SJCRH30 (cell line): ENCODE data around the gene IP6K3. TPM values are rescaled to one million over a fixed set of nuclear protein-coding genes. Genes with fewer than 3 reads are reported as not detected.
A peak's percentile ranks its signal among the peaks of the same experiment; 100 is the strongest.

ENCODE experiments used
- DNase-seq, 2 experiments: peaks; one replicate each; pipeline ENCODE4 v3.0.0-alpha.2; 2015 to 2020
- H3K27ac ChIP-seq: fragments of 250-450 bp; sonication (Bioruptor Pico); 2 replicates; pipeline ENCODE4 v1.5.1; 2020; ENCODE audit warnings: mild to moderate bottlenecking, moderate library complexity
- H3K27me3 ChIP-seq: fragments of 250-450 bp; sonication (Bioruptor Pico); 2 replicates; pipeline ENCODE4 v1.5.1; 2020; ENCODE audit warnings: mild to moderate bottlenecking, moderate library complexity
- H3K36me3 ChIP-seq: fragments of 250-450 bp; sonication (Bioruptor Pico); 2 replicates; pipeline ENCODE4 v1.5.1; 2020; ENCODE audit warnings: mild to moderate bottlenecking, moderate library complexity
- H3K4me1 ChIP-seq: fragments of 250-450 bp; sonication (Bioruptor Pico); 2 replicates; pipeline ENCODE4 v1.5.1; 2020; ENCODE audit warnings: mild to moderate bottlenecking, moderate library complexity
- H3K4me3 ChIP-seq: fragments of 250-450 bp; sonication (Bioruptor Pico); 2 replicates; pipeline ENCODE4 v1.5.1; 2020; ENCODE audit warnings: mild to moderate bottlenecking, moderate library complexity
- H3K9me3 ChIP-seq: fragments of 250-450 bp; sonication (Bioruptor Pico); replicated peaks from 2 replicates; pipeline ENCODE4 v1.5.1; 2020; ENCODE audit warnings: mild to moderate bottlenecking, moderate library complexity
- total RNA-seq: library from RNA; depleted of rRNA; stranded (reverse); fragments of >200 nt; shearing (Covaris generic); gene quantifications from 2 replicates; pipeline ENCODE4 v1.2.3, GENCODE V29; 2014; rRNA removed

Gene IP6K3, protein sequence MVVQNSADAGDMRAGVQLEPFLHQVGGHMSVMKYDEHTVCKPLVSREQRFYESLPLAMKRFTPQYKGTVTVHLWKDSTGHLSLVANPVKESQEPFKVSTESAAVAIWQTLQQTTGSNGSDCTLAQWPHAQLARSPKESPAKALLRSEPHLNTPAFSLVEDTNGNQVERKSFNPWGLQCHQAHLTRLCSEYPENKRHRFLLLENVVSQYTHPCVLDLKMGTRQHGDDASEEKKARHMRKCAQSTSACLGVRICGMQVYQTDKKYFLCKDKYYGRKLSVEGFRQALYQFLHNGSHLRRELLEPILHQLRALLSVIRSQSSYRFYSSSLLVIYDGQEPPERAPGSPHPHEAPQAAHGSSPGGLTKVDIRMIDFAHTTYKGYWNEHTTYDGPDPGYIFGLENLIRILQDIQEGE
- total RNA-seq = 10.3 and 11.2 TPM in 2 replicates

DNA sequence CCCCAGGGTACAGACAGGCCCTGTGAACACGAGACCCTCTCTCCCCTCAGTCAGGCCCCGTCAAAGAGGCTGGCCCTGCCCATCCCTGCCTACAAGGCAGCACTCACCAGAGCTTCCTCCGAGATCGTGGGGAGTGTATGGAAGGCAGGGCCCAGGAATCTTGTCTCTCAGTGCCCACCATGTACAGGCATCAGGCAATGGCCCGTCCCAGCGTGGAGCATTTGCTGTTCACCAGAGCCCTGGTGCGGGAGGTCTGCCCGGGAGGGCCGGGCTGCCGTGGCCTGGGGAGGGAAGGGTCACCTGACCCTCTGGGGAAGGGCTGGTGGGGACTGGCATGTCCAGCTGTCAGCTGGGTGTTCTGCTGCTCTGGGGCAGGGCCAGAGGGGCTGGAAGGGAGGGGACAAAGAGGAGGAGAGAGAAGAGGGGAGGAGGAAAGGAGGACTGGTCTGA, at the start of gene IP6K3:
Gene IP6K3, minus strand, starts transcription at position 255 of the 450 bp plus-strand sequence. CDS start 11,429 bp downstream, outside the sequence.
- peak within 1 kb of the TSS; percentile 77 for H3K4me3 ChIP-seq
- H3K27ac ChIP-seq = peak within 1 kb of the TSS; percentile 89
- H3K36me3 ChIP-seq = no peaks in the 10 kb centered on the region
- no peaks in the 10 kb centered on the region for H3K27me3 ChIP-seq
- H3K4me1 ChIP-seq = peaks cover 43% of the 10 kb centered on the region
- H3K9me3 ChIP-seq = no peaks in the 10 kb centered on the region
- peak; percentile 84 to 87 for DNase-seq

DNA sequence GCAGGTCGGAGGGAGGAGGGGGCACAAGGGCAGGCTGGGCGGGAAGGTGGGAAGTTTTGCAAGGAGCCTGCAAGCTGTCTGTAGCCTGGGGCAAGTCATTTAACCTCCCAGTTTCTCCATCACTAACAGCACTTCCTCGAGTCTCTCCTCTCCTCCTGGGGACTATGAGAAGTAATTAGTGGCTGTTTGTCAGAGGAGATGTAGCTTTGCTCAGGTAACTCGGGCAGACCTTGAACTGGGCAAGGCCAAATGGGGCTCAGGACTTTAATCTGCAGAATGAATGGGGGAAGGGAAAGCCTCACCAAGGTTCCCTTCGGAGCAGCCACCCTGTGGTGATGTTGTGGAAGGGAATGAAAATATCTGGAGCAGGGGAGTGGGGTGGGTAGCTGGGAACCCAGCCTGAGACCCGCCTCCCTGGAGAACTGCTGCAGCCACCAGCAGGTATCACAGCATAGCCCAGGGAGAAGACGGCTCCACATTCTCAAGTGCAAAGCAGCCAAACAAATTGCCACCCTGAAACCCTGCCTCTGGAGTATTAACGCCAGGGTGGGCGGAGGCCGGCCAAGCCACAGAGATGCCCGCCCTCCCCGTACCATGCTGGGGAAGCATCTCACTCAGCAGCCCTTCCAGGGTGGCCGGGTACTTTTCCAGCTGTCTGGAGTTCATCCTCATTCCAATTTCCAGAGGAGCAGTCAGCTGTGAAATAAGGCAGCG, 48.4 kb upstream of the IP6K3 start:
- Histone ChIP-seq H3K36me3 (no peaks in the 10 kb centered on the region), H3K4me1 (no peaks in the 10 kb centered on the region), H3K27me3 (peaks cover 16% of the 10 kb centered on the region), H3K9me3 (no peaks in the 10 kb centered on the region), H3K4me3 (no peak overlapping the region), H3K27ac (no peak overlapping the region)
- DNase-seq = no peak

DNA sequence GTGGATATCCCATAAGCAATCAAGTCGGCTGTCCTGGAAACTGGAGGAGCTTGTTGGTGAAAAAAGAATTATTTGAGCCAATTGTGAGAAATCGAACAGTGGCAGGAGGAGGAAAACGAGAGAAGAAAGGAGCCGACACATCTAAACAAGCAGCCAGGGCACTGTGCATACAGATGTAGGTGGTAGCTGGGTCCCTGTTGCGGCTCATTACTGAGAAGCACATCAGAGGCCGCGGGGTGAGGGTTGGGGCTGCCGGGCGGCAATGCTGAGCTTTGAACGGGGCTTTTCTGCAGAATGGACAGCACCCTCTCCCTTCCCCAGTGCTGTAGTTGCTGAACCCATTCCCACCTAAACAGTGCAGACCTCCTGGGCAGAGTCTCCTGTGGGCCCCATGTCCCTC, 46.3 kb upstream of the IP6K3 start:
- no peaks in the 10 kb centered on the region for H3K4me1 ChIP-seq

DNA sequence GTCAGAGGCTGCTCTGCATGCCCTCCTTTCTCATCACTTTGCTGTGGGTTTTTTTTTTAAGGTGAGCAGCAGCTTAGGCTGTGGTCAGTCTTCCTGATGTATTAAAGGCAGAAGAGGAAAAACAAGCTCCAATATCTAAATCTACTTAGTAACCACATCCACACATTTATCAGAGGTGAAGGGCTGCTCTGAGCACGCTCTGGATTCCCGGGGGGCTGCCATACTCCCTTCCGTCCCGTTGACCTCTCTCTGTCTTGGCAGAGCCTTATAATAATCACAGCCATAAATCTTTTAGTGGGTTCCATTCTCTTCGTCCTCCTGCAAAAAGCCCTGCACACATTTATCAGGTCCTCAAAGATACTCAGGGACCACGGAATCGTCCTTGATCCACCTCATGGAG, 44.9 kb upstream of the IP6K3 start:
- no peaks in the 10 kb centered on the region for H3K9me3 ChIP-seq
- no peaks in the 10 kb centered on the region for H3K36me3 ChIP-seq
- peaks cover 14% of the 10 kb centered on the region for H3K27me3 ChIP-seq
- no peak overlapping the region for H3K4me3 ChIP-seq
- DNase-seq = no peak
- H3K4me1 ChIP-seq = peaks cover 11% of the 10 kb centered on the region
- no peak overlapping the region for H3K27ac ChIP-seq

More for the DNA sequence above, 46.3 kb upstream of the IP6K3 start:
- H3K36me3 ChIP-seq = no peaks in the 10 kb centered on the region
- no peaks in the 10 kb centered on the region for H3K9me3 ChIP-seq
- no peak overlapping the region for H3K4me3 ChIP-seq
- H3K27ac ChIP-seq = no peak overlapping the region
- H3K27me3 ChIP-seq = peaks cover 16% of the 10 kb centered on the region
- no peak for DNase-seq

DNA sequence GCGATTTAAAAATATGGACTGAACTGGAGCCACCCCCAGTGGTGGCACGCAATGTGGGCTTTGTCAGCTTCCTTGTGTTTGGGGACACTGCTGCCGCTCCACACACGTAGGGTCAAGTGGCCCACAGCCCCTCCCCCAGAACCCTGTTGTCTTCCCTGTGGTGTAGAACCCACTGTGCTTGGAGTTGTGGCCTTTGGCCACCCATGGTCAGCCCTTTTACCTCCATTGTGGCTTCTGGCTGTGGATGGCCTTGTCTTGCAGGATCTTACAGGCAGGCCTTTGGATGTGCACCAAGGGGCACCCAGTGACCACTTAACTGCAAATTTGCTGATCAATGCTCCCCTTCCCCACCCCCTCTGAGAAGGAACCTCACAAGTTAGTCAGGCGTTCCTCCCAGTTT, 44.2 kb upstream of the IP6K3 start:
- H3K4me1 ChIP-seq = peaks cover 11% of the 10 kb centered on the region
- peaks cover 9% of the 10 kb centered on the region; the same call in 1 of the 2 replicates for H3K27me3 ChIP-seq
- H3K36me3 ChIP-seq = 0 out of 2 replicates have a peak, but pooled peaks cover 2% of the 10 kb centered on the region
- H3K27ac ChIP-seq = no peak overlapping the region
- H3K9me3 ChIP-seq = no peaks in the 10 kb centered on the region
- no peak for DNase-seq
- H3K4me3 ChIP-seq = no peak overlapping the region

DNA sequence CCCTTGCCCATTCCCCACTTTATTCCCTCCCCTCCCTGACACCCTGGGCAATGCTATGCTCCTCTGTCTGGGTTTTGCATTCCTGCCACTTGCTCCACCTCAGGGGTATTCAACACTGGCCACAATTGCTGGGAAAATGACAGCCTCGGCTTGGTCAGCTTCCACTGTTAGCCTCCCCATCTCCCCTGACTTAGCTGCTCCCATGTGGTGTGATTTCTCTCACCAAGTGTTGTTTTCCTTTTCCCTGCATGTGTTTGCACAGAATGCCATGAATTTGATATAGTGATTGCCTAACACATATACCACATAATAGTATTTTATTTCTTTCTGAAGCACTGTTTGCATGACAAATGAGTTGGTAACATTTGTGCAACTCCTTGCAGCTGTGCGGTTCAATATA, 43.7 kb upstream of the IP6K3 start:
- peaks cover 11% of the 10 kb centered on the region for H3K4me1 ChIP-seq
- H3K4me3 ChIP-seq = no peak overlapping the region
- DNase-seq = no peak
- no peak overlapping the region for H3K27ac ChIP-seq
- H3K27me3 ChIP-seq = peaks cover 9% of the 10 kb centered on the region; the same call in 1 of the 2 replicates
- H3K36me3 ChIP-seq = 0 out of 2 replicates have a peak, but pooled peaks cover 2% of the 10 kb centered on the region
- H3K9me3 ChIP-seq = no peaks in the 10 kb centered on the region

DNA sequence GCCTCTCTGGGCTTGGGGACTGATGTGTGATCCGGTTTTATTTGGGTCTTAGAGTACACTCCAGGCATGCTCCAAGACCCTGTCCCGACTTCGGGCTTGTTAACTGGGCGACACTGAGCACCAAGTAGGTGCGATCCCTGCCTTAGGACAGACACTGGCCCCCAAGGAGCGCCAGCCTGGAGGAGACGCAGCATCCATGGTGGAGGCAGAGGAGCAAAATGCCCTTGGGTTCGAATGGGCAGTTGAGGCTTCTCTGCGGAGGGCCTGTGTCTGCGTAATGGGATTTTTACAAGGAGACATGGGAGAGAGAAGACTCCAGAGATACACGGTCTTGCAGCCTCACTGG, 42.8 kb upstream of the IP6K3 start:
- H3K9me3 ChIP-seq = no peaks in the 10 kb centered on the region
- H3K4me3 ChIP-seq = peak overlapping the region; percentile 92
- H3K27ac ChIP-seq = no peak overlapping the region
- peaks cover 11% of the 10 kb centered on the region for H3K4me1 ChIP-seq
- 0 out of 2 replicates have a peak, but pooled peaks cover 2% of the 10 kb centered on the region for H3K36me3 ChIP-seq
- H3K27me3 ChIP-seq = peaks cover 7% of the 10 kb centered on the region; the same call in 1 of the 2 replicates
- DNase-seq = no peak

DNA sequence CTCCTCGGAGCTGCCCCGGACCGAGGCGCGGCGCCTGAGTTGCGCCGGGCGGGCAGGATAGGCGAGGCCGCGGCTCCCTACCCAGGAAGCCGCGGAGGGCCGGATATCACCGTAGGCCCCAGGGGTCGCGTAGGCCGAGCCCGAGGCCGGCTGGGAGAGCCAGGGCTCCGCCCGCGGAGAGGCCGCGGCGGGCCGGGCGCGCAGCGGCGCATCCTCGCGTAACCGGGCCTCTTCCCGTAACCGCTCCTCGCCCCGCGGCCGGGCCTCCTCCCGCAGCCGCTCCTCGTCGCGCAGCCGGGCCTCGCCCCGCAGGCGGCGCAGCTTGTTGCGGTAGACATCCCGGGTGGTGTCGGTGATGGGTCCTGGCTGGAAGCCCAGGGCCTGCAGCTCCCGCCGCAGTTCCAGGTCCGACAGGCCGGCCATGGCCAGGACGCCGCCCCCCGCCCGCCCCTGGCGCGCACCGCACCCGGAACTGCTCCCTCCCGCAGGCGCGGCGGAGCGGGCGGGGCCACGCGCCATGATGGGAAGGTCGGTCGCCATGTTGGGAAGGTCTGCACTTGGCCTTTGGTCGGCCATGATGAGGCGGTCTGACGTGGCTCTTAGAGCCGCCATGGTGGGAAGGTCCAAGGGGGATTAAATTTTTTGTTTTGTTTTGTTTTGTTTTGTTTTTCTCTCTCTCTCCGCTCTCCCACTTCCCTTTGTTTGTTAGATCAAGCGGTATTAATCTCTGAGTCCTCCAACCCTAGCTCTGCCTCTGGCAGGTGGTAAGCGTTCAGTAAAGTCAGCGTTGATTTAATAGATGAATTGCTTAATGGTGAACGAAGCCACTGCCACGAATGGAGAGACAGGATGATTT, 42.2 kb upstream of the IP6K3 start, which contains the start of gene LEMD2:
Gene LEMD2, minus strand, starts transcription at position 437 of the 856 bp plus-strand sequence. Its CDS starts 14 bp downstream, at position 423.
- DNase-seq = peak; percentile 91 to 93
- Histone ChIP-seq H3K4me1 (peaks cover 11% of the 10 kb centered on the region), H3K27ac (peak within 1 kb of the TSS; percentile 72), H3K9me3 (no peaks in the 10 kb centered on the region), H3K36me3 (peaks cover 4% of the 10 kb centered on the region; the same call in 1 of the 2 replicates), H3K27me3 (peaks cover 4% of the 10 kb centered on the region; the same call in 1 of the 2 replicates), H3K4me3 (peak within 1 kb of the TSS; percentile 92)

DNA sequence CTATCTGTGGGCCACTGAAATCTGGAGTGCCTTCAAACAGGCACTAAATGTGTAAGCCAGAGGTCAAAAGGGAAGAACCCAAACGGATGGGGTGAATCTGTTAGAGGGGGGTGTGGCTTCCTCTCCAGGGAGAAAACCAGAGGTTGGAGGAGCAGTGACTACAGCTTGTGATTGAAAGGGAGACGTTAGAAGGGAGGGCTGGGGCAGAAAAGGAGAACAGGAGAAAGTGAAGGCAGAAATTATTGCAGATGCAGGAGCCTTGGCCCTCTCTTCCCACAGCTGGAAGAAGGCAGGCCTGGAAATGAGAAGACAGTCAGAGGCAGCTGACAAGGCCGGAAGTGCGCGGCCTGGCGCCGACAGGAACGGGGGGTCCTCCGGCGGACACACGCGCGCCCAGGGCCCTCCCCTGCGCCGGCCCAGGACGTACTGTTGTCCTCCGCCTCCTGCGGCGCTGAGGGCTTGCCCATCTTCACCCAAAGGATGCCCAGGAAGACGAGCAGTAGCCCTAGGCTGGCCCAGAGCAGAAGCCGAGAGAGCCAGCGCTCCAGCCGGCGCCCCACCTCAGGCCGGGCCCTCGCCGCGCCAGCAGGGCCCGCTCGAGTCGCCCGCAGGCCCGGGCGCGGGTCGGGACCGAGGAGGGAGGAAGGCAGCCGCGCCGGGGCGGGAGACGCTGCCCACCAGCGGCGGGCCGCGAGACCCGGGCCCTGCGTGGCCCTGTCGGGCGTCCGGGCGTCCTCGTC, 41.4 kb upstream of the IP6K3 start:
- Histone ChIP-seq H3K36me3 (peaks cover 12% of the 10 kb centered on the region), H3K9me3 (no peaks in the 10 kb centered on the region), H3K27ac (peak overlapping the region; percentile 72), H3K27me3 (peaks cover under 1% of the 10 kb centered on the region; the same call in 1 of the 2 replicates), H3K4me1 (peaks cover 11% of the 10 kb centered on the region), H3K4me3 (peak overlapping the region; percentile 92)
- peak; percentile 82 for DNase-seq

DNA sequence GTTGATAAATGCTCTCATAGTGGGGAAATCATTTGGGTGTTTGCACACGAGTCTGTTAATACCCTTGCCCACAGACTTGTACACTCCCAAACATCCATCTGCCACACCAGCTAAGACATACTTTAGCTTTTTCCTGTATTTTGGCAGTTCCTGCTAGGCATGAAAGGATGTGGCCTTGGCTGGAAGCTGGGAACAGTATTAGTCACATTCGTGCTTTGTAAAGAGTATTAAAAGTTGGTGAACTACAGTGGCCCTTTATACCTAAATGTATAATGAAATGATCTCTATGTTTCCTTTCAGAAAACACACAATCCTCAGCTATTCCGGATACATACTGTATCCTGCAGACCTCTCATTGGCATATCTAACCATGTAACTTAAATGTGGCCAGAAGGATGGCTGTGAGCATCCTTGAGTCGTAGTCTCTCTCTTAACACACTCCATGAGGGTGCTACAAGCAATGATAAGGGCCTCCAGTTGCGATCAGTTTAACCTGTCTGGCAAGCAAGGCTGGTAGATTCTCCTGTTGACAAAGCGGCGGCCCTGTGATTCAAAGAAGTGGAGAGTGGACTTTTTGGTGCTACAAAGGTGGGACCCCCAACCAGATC, 40.7 kb upstream of the IP6K3 start:
- Histone ChIP-seq H3K27ac (peak overlapping the region; percentile 72), H3K4me3 (peak overlapping the region; percentile 92), H3K27me3 (no peaks in the 10 kb centered on the region), H3K4me1 (peaks cover 16% of the 10 kb centered on the region), H3K9me3 (no peaks in the 10 kb centered on the region), H3K36me3 (peaks cover 16% of the 10 kb centered on the region)
- DNase-seq = no peak

DNA sequence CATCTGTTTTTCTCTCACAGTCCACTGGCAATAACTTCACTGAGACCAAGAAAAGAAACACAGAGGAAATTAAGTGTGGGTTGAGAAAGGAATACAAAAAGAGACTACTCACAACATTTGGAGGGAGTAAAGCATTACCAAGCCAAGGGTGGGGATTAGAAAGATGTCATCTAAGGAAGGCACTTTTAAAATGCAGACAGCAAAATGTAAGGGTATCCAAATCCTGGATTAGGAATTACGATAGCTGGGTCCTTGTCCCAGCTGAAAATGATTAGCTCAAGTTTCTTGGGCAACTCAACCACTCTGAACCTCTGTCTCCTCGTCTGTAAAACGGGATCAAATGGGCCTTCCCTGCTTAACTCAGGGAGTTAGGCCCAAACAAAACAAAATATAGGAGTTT, 40.0 kb upstream of the IP6K3 start:
- peaks cover 24% of the 10 kb centered on the region for H3K4me1 ChIP-seq

DNA sequence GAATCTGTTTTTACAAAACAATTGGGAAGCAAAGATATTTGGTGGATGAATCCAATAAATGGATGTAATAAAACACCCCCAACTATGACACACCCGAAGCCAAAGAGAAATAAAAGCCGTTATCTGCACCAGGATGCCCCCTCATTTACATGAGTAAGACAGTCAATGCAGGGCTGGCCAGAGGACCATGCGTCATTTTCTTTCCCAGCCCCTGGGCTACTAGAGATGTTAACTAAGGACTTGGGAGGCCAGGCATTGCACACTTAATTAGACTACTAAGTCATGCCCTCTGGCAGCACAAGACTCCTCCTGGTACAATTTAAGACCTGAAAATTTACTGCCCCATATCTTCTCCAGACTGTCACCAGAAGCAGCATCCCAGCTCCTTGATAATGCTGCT, 39.1 kb upstream of the IP6K3 start:
- no peak overlapping the region for H3K27ac ChIP-seq
- peaks cover 30% of the 10 kb centered on the region for H3K4me1 ChIP-seq
- no peak for DNase-seq
- H3K36me3 ChIP-seq = peaks cover 32% of the 10 kb centered on the region
- H3K27me3 ChIP-seq = no peaks in the 10 kb centered on the region
- H3K4me3 ChIP-seq = no peak overlapping the region
- no peaks in the 10 kb centered on the region for H3K9me3 ChIP-seq

More for the DNA sequence above, 40.0 kb upstream of the IP6K3 start:
- no peak for DNase-seq
- no peaks in the 10 kb centered on the region for H3K27me3 ChIP-seq
- no peak overlapping the region for H3K27ac ChIP-seq
- H3K36me3 ChIP-seq = peaks cover 23% of the 10 kb centered on the region
- no peaks in the 10 kb centered on the region for H3K9me3 ChIP-seq
- H3K4me3 ChIP-seq = no peak overlapping the region

DNA sequence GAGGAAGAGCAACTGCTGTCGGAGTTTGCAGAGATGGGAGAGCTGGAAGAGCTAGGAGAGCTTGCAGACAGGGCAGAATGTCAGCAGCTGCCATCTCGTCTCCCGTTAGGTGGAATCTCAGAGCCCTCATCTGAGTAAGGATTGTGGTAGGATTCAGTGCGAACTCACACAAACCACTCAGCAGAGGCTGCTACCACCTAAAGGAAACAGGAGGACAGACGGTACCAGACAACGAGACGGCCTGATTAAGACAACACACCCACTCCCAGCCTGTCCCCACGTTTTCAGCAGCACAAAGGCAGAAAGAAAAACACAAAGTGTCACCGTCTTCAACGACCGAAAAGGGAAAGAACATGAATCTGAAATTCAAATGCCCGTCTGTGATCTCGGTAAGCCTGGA, 38.1 kb upstream of the IP6K3 start:
- H3K36me3 ChIP-seq = peaks cover 41% of the 10 kb centered on the region
- peaks cover 30% of the 10 kb centered on the region for H3K4me1 ChIP-seq
- no peak for DNase-seq

More for the DNA sequence above, 38.1 kb upstream of the IP6K3 start:
- H3K4me3 ChIP-seq = no peak overlapping the region
- H3K27ac ChIP-seq = no peak overlapping the region
- no peaks in the 10 kb centered on the region for H3K27me3 ChIP-seq
- no peaks in the 10 kb centered on the region for H3K9me3 ChIP-seq
